Adrenal gland (tissue), 5 donors: ENCODE data around the gene YIPF7.

Source experiments
- CTCF ChIP-seq, 6 experiments: fragments of 450-650 bp in 4 of 6; fragments of 200-600 bp in 2 of 6; sonication (generic) in 1 of 6; IDR thresholded peaks; 1 replicate in 5 of 6; 2 replicates in 1 of 6; pipeline versions ENCODE4 v1.5.1 to v1.8.0; 2016 to 2021; ENCODE audit warnings: antibody characterized with exemption in 6 of 6, mild to moderate bottlenecking in 2 of 6, moderate library complexity in 1 of 6
- POLR2A ChIP-seq, 2 donors: fragments of 450-650 bp; IDR thresholded peaks; one replicate each; pipeline ENCODE4 v1.6.1; 2017; ENCODE audit warnings: antibody characterized with exemption in 2 of 2, mild to moderate bottlenecking in 2 of 2, moderate library complexity in 1 of 2
- donor health status: DM: no; HTN: no; CAD: no.

DNA sequence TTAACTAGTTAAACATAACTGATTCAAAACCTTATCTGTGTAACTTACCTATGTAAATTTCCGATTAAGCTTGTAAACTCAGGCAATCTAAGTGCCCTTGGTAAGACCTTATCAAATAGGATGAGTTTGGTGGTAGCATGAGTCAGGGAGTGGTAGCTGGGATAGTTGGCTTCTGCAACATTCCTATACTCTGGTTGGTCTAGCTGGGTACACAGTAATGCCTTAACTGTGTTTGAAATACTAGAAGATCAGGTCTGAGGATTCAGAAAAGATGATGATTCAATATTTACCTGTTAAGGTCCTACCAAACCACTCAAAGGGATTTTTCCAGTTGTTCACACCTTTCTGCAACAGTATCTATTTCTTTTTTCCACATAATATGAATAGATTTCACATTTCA is 5.3 kb downstream of the YIPF7 start:
- TF ChIP-seq POLR2A (IDR thresholded peaks at IDR 0.05) (no peak), CTCF (IDR thresholded peaks at IDR 0.05) (no peak)
